ENCODE measurements around the gene EPN3. TPM values are rescaled to one million over a fixed set of nuclear protein-coding genes. Genes with fewer than 3 reads are reported as not detected.

EPN3 gene
- total RNA-seq = 1 to 10 TPM in 1 of 4 donors, not detected in 3; 7.3 TPM

- Histone ChIP-seq H3K4me1 (peaks cover 0 to 28% (median 9%) of the 10 kb centered on the region in 3 donors), H3K36me3 (no peaks in the 10 kb centered on the region), H3K27ac (no peak within 1 kb of the TSS), H3K27me3 (peaks cover 70% of the 10 kb centered on the region), H3K9me3 (no peaks in the 10 kb centered on the region), H3K4me3 (peak within 1 kb of the TSS in 1 of 2 donors; percentile 22)
- TF ChIP-seq CTCF (IDR thresholded peaks at IDR 0.05) (no peak), POLR2A (IDR thresholded peaks at IDR 0.05) (no peak), EP300 (IDR thresholded peaks at IDR 0.05) (no peak), POLR2AphosphoS5 (IDR thresholded peaks at IDR 0.05) (no peak)
- no peak for ATAC-seq
- 17% methylated on average over 2 of the region's 21 CpGs; no CpG with 5 or more reads in 1 of the 2 donors for WGBS, 2 donors (ENCODE audit: low coverage in 1 of 2)
Measured at GRCh38 chr17:50532452-50533024, at the start of gene EPN3. EPN3 (plus strand) TSS chr17:50532735; CDS start chr17:50536557, 3,822 bp downstream.

GRCh38 chr17:50483266-50483665 lies 49.3 kb upstream of the EPN3 start:
- ATAC-seq = no peak
- Histone ChIP-seq H3K4me3 (no peak overlapping the region), H3K9me3 (no peaks in the 10 kb centered on the region), H3K27me3 (no peaks in the 10 kb centered on the region), H3K27ac (peak overlapping the region in 3 of 4 donors; percentile 72 to 82 (median 81)), H3K36me3 (peaks cover 0 to 59% of the 10 kb centered on the region in 2 donors), H3K4me1 (peaks cover 0 to 44% (median 8%) of the 10 kb centered on the region in 3 donors)
- TF ChIP-seq CTCF (IDR thresholded peaks at IDR 0.05) = no peak
- TF ChIP-seq POLR2A (IDR thresholded peaks at IDR 0.05) = no peak
- no peak for TF ChIP-seq EP300 (IDR thresholded peaks at IDR 0.05)
- no peak for TF ChIP-seq POLR2AphosphoS5 (IDR thresholded peaks at IDR 0.05)
- 59 to 75% methylated on average over 3 of the region's 5 CpGs for WGBS, 2 donors (ENCODE audit: low coverage in 1 of 2)

- TF ChIP-seq CTCF (IDR thresholded peaks at IDR 0.05) = no peak
- no peak for TF ChIP-seq POLR2A (IDR thresholded peaks at IDR 0.05)
- TF ChIP-seq EP300 (IDR thresholded peaks at IDR 0.05) = no peak
- no peak for TF ChIP-seq POLR2AphosphoS5 (IDR thresholded peaks at IDR 0.05)
- Histone ChIP-seq H3K9me3 (no peaks in the 10 kb centered on the region), H3K27me3 (no peaks in the 10 kb centered on the region), H3K4me3 (no peak overlapping the region), H3K27ac (peak overlapping the region in 1 of 4 donors; percentile 19), H3K4me1 (peaks cover 0 to 37% (median 8%) of the 10 kb centered on the region in 3 donors), H3K36me3 (peaks cover 0 to 59% of the 10 kb centered on the region in 2 donors)
- 90% methylated on average over 2 of the region's 11 CpGs; no CpG with 5 or more reads in 1 of the 2 donors for WGBS, 2 donors (ENCODE audit: low coverage in 1 of 2)
- no peak for ATAC-seq
Measured at GRCh38 chr17:50484386-50485155, 48.0 kb upstream of the EPN3 start.

GRCh38 chr17:50487213-50488096 lies 45.1 kb upstream of the EPN3 start:
- no peak for TF ChIP-seq EP300 (IDR thresholded peaks at IDR 0.05)
- TF ChIP-seq POLR2AphosphoS5 (IDR thresholded peaks at IDR 0.05) = no peak
- no peak for TF ChIP-seq POLR2A (IDR thresholded peaks at IDR 0.05)
- no peak for TF ChIP-seq CTCF (IDR thresholded peaks at IDR 0.05)
- Histone ChIP-seq H3K4me3 (no peak overlapping the region), H3K27ac (no peak overlapping the region), H3K9me3 (no peaks in the 10 kb centered on the region), H3K4me1 (peaks cover 0 to 14% (median 3%) of the 10 kb centered on the region in 3 donors), H3K27me3 (no peaks in the 10 kb centered on the region), H3K36me3 (peaks cover 0 to 51% of the 10 kb centered on the region in 2 donors)
- WGBS, 2 donors (ENCODE audit: low coverage in 1 of 2) = 89 to 100% methylated on average over 1 to 5 of the region's 17 CpGs
- no peak for ATAC-seq
